GM23248 (cell line): ENCODE results near the gene ZDHHC11. TPM values are rescaled to one million over a fixed set of nuclear protein-coding genes. Genes with fewer than 3 reads are reported as not detected.
"Not testable (repeated sequence)": the region's sequence is repeated elsewhere in the genome, so short reads cannot be mapped to it uniquely, and the experiment has no call there.

ENCODE experiments used
- DNase-seq: peaks from one replicate; pipeline ENCODE4 v3.0.0-alpha.2; 2015
- H2AFZ ChIP-seq: fragments of 200-600 bp; sonication (generic); 2 replicates; pipeline ENCODE4 v1.6.1; 2016; ENCODE audit warnings: antibody characterized with exemption
- H3F3A ChIP-seq: fragments of 200-600 bp; sonication (generic); 2 replicates; pipeline ENCODE4 v1.6.1; 2016; ENCODE audit warnings: mild to moderate bottlenecking, antibody characterized with exemption, mixed run types; ENCODE audit not compliant: insufficient read depth
- H3K27ac ChIP-seq: fragments of 200-600 bp; sonication (generic); 2 replicates; pipeline ENCODE4 v1.5.1; 2016; ENCODE audit warnings: mild to moderate bottlenecking
- H3K27me3 ChIP-seq: fragments of 200-600 bp; sonication (generic); replicated peaks from 2 replicates; pipeline ENCODE4 v1.6.1; 2016; ENCODE audit warnings: mild to moderate bottlenecking; ENCODE audit not compliant: insufficient read depth
- H3K36me3 ChIP-seq: fragments of 200-600 bp; sonication (generic); 2 replicates; pipeline ENCODE4 v1.6.1; 2016; ENCODE audit warnings: low read depth, mild to moderate bottlenecking
- H3K4me1 ChIP-seq: fragments of 200-600 bp; sonication (generic); 2 replicates; pipeline ENCODE4 v1.6.1; 2016; ENCODE audit warnings: mild to moderate bottlenecking; ENCODE audit not compliant: insufficient read depth
- H3K4me2 ChIP-seq: fragments of 200-600 bp; sonication (generic); one replicate; pipeline ENCODE4 v1.6.1; 2016; ENCODE audit warnings: mild to moderate bottlenecking; ENCODE audit not compliant: unreplicated experiment
- H3K4me3 ChIP-seq: fragments of 200-600 bp; sonication (generic); 2 replicates; pipeline ENCODE4 v1.5.1; 2016; ENCODE audit warnings: mild to moderate bottlenecking
- H3K79me2 ChIP-seq: fragments of 200-600 bp; sonication (generic); 2 replicates; pipeline ENCODE4 v1.6.1; 2016; ENCODE audit warnings: mild to moderate bottlenecking; ENCODE audit not compliant: insufficient read depth
- H3K9ac ChIP-seq: fragments of 200-600 bp; sonication (generic); 2 replicates; pipeline ENCODE4 v1.6.1; 2016; ENCODE audit warnings: mild to moderate bottlenecking
- H3K9me2 ChIP-seq: fragments of 200-600 bp; sonication (generic); 2 replicates; pipeline ENCODE4 v1.6.1; 2016; ENCODE audit warnings: mixed run types, mild to moderate bottlenecking, moderate library complexity; ENCODE audit not compliant: insufficient read depth
- H3K9me3 ChIP-seq: fragments of 200-600 bp; sonication (generic); one replicate; pipeline ENCODE4 v1.6.1; 2017; ENCODE audit warnings: low read depth
- H4K20me1 ChIP-seq: fragments of 200-600 bp; sonication (generic); 2 replicates; pipeline ENCODE4 v1.6.0; 2016; ENCODE audit not compliant: insufficient read depth
- EZH2 ChIP-seq: fragments of 200-600 bp; sonication (generic); IDR thresholded peaks from 2 replicates; pipeline ENCODE4 v1.6.1; 2018; ENCODE audit warnings: antibody characterized with exemption, mild to moderate bottlenecking; ENCODE audit not compliant: insufficient read depth, poor library complexity, severe bottlenecking
- EZH2phosphoT487 ChIP-seq: fragments of 200-600 bp; sonication (generic); IDR thresholded peaks from 2 replicates; pipeline ENCODE4 v1.6.1; 2018; ENCODE audit warnings: antibody characterized with exemption, moderate library complexity, mild to moderate bottlenecking, low read depth; ENCODE audit not compliant: insufficient read depth
- WGBS, 2 experiments: methylation state at CpG; one replicate each; pipeline ENCODE4 v1.1.6; 2015 to 2017; ENCODE audit warnings: low lambda C conversion rate in 2 of 2, low coverage in 1 of 2; ENCODE audit errors: missing lambda C conversion rate in 2 of 2; 5-methylcytosine and 5-hydroxymethylcytosine counted together
- in situ Hi-C: fragments of 300-500 bp; cut with MboI; formaldehyde crosslinking; loops from 2 replicates; pipeline ENCODE4 v1.15.0; 2020
- polyA plus RNA-seq: library from polyadenylated mRNA; unstranded; fragments of >200 nt; fragmentation: Nextera tagmentation; extraction: Ambion mirVana; gene quantifications from 2 replicates; pipeline ENCODE4 v1.2.1, GENCODE V29; 2016
- total RNA-seq: library from RNA; depleted of rRNA; stranded (reverse); fragments of >200 nt; shearing (Covaris generic); gene quantifications from 2 replicates; pipeline ENCODE4 v1.2.3, GENCODE V29; 2014

The ZDHHC11 gene
- total and polyA plus RNA-seq, 2 experiments from 2014 or later: 0.26 to 0.65 TPM

GRCh38 chr5:763397-763796 lies 87.4 kb downstream of the ZDHHC11 start:
- H3K79me2 ChIP-seq: no peaks in the 10 kb centered on the region
- no peaks in the 10 kb centered on the region for H3K9me2 ChIP-seq
- TF ChIP-seq EZH2: no peak
- TF ChIP-seq EZH2phosphoT487: no peak
- H3K9me3 ChIP-seq: no peaks in the 10 kb centered on the region
- no peaks in the 10 kb centered on the region for H3K36me3 ChIP-seq
- H4K20me1 ChIP-seq: no peaks in the 10 kb centered on the region
- no peak overlapping the region for H3K9ac ChIP-seq
- peaks cover 11% of the 10 kb centered on the region; the same call in 1 of the 2 replicates for H3K27me3 ChIP-seq
- no peak overlapping the region for H3K4me3 ChIP-seq
- 31 to 34% methylated on average over 5 of the region's 5 CpGs for WGBS, 2 experiments
- no peak overlapping the region for H3K4me2 ChIP-seq
- H3K4me1 ChIP-seq: no peaks in the 10 kb centered on the region
- DNase-seq: no peak
- H3F3A ChIP-seq: no peaks in the 10 kb centered on the region
- in situ Hi-C loops: no loop called here
- H3K27ac ChIP-seq: no peak overlapping the region
- H2AFZ ChIP-seq: no peak overlapping the region

GRCh38 chr5:762996-763395 lies 87.8 kb downstream of the ZDHHC11 start:
- in situ Hi-C loops, H4K20me1 ChIP-seq, H3K4me2 ChIP-seq, H3F3A ChIP-seq, H3K36me3 ChIP-seq, H3K4me1 ChIP-seq, H2AFZ ChIP-seq, H3K79me2 ChIP-seq, H3K27ac ChIP-seq, DNase-seq, H3K4me3 ChIP-seq, H3K9ac ChIP-seq, H3K9me2 ChIP-seq, H3K9me3 ChIP-seq: not testable (repeated sequence)
- H3K27me3 ChIP-seq: peaks cover 11% of the 10 kb centered on the region; the same call in 1 of the 2 replicates
- WGBS, 2 experiments: 53 to 59% methylated on average over 8 of the region's 8 CpGs

- Histone ChIP-seq H3K9me2 (no peaks in the 10 kb centered on the region), H2AFZ (no peak overlapping the region), H3K9me3 (no peaks in the 10 kb centered on the region), H3K36me3 (no peaks in the 10 kb centered on the region), H3K4me2 (no peak overlapping the region), H3K4me3 (no peak overlapping the region), H3K4me1 (no peaks in the 10 kb centered on the region), H3K27me3 (peaks cover 18% of the 10 kb centered on the region), H3K27ac (no peak overlapping the region), H3K79me2 (no peaks in the 10 kb centered on the region), H3K9ac (no peak overlapping the region), H4K20me1 (no peaks in the 10 kb centered on the region), H3F3A (no peaks in the 10 kb centered on the region)
- TF ChIP-seq EZH2 (no peak), EZH2phosphoT487 (no peak)
- in situ Hi-C loops: no loop called here
- no peak for DNase-seq
- WGBS, 2 experiments: 42 to 46% methylated on average over 8 of the region's 8 CpGs
Observed at GRCh38 chr5:761854-762710, 88.7 kb downstream of the ZDHHC11 start.

- H3K4me2 ChIP-seq: no peak overlapping the region
- H3K79me2 ChIP-seq: no peaks in the 10 kb centered on the region
- H3K36me3 ChIP-seq: no peaks in the 10 kb centered on the region
- H2AFZ ChIP-seq: no peak overlapping the region
- TF ChIP-seq EZH2 (no peak), EZH2phosphoT487 (no peak)
- no peaks in the 10 kb centered on the region for H3F3A ChIP-seq
- H3K9me3 ChIP-seq: no peaks in the 10 kb centered on the region
- H3K27me3 ChIP-seq: peaks cover 18% of the 10 kb centered on the region
- no peak overlapping the region for H3K27ac ChIP-seq
- H3K9ac ChIP-seq: no peak overlapping the region
- H4K20me1 ChIP-seq: no peaks in the 10 kb centered on the region
- no peaks in the 10 kb centered on the region for H3K4me1 ChIP-seq
- no peaks in the 10 kb centered on the region for H3K9me2 ChIP-seq
- H3K4me3 ChIP-seq: no peak overlapping the region
- 55 to 59% methylated on average over 15 of the region's 15 CpGs for WGBS, 2 experiments
- no peak for DNase-seq
- in situ Hi-C loops: no loop called here
Observed at GRCh38 chr5:761059-761771, 89.6 kb downstream of the ZDHHC11 start.
